ENCODE results near the gene FGF21.
A peak's percentile ranks its signal among the peaks of the same experiment; 100 is the strongest.

FGF21 gene

DNA sequence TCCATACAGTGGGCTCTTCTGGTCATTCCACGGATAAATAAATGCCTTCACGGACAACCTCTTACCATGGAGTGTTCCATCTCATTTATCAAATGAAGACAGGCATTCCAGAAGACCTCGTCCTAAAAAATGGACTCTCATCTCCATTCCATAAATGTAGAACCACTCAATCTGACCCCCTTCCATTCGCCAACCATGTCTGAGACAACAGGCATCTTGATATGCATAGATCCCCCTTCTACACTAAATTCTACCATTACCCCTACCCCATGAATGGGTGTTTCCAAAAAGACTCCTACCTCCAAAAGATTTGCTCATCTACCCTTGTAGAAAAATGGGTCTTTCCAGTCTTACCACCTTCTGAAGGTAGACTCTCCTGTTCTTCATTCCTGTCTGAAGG lies 23.9 kb upstream of the FGF21 start:
- DNase-seq = no peak

DNA sequence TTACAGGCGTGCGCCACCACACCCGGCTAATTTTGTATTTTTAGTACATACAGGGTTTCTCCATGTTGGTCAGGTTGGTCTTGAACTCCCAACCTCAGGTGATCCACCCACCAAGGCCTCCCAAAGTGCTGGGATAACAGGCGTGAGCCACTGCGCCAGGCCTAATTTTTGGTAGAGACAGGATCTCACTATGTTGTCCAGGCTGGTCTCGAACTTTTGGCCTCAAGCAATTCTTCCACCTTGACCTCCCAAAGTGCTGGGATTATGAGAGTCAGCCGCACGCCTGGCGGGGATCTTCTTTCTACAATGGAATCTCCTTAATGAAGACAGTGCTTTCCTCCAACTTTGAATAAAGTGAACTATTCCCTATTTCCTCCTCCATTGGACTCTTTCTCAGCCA lies 20.7 kb upstream of the FGF21 start:
- no peak for DNase-seq

- DNase-seq = no peak
These were observed 20.2 kb upstream of the FGF21 start for GRCh38 chr19:48735031-48735615.

DNA sequence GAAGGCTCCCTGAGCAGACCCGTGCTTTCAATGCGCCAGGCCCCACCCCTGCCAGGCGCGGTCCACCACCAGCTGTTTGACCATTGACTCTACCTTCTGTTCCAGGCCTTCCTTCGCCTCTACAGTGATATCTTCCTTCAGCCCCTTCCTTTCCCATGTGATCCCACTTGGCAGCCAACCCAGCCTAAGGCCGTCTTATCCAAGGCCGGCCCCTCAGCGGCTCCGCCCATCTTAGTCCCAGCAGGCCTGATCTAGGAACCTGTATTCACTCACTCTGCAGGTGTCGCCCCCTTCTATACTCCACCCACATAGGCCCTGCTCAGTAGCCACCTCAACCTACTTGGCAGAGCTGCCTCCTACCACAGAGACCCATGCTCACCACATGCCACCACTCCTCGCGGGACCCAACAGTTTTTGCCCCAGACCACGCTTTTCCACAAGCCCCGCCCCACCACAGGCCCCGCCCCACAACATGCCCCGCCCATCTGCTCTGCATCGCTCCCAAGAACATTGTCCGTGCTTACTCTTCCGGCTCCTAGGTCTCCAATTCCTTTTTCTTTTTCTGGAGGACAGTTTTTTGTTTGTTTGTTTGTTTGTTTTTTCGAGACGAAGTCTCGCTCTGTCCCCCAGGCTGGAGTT lies 17.8 kb upstream of the FGF21 start:
- DNase-seq = no peak

GRCh38 chr19:48738557-48739403 lies 16.5 kb upstream of the FGF21 start:
- DNase-seq = peak; percentile 86

DNA sequence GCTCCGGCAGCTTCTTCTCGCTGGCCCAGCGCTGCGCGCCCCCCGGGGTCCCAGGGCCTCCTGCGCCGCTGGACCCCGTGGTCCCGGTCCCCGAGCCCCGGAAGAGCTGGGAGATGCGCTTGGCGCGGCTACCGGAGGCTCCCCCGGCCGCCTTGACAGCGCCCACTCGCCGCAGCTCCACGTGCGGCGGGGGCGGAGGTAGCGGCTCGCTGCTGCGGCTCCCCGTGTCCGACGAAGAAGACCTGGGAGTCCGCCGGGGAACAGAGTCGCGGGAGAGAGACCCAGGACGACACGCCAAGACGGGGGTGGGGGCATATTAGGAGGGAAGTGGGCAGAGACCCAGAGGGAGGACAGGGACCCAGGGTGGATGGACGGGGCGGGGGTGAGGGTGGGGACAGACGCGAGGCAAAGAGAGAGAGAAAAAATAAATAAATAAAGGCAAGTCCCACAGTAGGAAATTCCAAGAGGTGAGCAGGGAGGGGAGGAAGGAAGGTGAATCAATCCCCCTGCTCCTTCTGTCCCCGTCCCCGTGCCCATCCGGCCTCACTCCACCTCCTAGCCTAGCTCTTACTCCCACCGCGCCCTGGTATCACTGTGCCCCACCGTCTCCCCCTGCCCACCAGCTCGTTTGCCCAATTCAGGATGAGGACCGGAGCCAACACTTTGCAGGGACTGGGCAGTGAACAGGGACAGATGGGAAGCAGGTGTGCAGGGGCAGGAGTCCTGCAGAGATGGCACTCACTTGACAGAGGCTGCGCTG lies 15.7 kb upstream of the FGF21 start:
- no peak for DNase-seq

DNA sequence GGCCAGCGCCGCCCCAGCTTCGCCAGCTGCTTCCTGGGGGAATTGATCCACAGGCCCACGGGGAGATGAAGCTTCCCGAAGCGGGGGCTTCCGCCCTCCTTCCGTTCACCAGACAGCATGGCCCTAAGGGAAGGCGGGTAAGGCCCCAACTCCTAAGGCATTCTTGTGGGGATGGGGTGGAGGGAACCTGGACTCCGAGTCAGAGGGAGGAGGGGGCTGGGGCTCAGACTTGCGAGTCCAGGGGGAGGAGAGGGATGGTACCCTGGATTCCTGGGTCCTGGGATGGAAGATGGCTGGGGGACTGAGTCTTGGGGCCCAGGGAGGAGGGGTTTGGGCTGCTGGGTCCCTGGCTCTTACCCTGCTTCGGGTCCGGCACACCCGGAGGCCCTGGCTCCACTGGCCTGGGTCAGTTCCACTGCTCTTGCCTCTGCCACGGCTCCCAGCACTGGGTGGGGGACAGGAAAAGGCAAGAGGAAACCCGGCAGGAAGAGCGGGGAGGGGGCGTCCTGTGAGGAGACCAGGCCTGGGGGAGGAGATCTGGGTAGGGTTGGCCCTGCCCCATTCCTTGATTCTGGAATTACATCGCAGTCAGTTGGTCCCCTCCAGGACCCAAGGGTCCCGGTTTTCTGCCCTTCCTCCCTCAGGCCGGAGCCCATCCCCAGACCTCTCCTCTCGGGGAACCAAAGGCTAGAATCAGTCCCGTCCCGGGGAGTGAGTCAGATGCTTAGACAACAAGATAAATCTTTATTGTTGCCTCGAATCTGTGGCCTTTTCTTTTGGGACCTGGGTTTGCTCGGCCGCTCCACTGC lies 15.0 kb upstream of the FGF21 start, which contains the start of gene RASIP1:
RASIP1 (minus strand) TSS at position 447 of the 809 bp plus-strand sequence; CDS start at position 119, 328 bp downstream.
- no peak for DNase-seq

GRCh38 chr19:48741129-48741999 lies 14.0 kb upstream of the FGF21 start:
- DNase-seq = no peak

DNA sequence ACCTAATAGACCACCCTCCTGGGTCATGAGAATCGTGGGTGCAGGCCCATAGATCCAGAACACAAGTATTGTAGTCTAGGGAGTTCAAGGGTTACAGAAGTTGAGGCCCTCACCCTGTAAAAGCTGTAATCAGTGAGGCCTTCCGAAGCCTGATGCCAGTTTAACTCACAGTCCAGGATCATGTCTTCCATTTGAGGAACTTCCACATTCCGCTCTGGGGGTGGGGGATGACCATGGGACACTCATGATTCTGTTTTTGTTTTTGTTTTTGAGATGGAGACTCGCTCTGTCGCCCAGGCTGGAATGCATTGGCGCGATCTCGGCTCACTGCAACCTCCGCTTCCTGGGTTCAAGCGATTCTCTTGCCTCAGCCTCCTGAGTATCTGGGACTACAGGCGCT lies 13.2 kb upstream of the FGF21 start:
- DNase-seq = no peak

GRCh38 chr19:48745208-48745995 lies 9.9 kb upstream of the FGF21 start:
- peak; percentile 84 for DNase-seq

- DNase-seq = no peak
These were observed 9.2 kb upstream of the FGF21 start for GRCh38 chr19:48746110-48746509.

GRCh38 chr19:48746738-48747575 lies 8.4 kb upstream of the FGF21 start, which contains the start of gene IZUMO1:
Gene IZUMO1 (minus strand): TSS chr19:48746909. CDS start chr19:48745859, 1,050 bp downstream.
- DNase-seq = peak; percentile 77

DNA sequence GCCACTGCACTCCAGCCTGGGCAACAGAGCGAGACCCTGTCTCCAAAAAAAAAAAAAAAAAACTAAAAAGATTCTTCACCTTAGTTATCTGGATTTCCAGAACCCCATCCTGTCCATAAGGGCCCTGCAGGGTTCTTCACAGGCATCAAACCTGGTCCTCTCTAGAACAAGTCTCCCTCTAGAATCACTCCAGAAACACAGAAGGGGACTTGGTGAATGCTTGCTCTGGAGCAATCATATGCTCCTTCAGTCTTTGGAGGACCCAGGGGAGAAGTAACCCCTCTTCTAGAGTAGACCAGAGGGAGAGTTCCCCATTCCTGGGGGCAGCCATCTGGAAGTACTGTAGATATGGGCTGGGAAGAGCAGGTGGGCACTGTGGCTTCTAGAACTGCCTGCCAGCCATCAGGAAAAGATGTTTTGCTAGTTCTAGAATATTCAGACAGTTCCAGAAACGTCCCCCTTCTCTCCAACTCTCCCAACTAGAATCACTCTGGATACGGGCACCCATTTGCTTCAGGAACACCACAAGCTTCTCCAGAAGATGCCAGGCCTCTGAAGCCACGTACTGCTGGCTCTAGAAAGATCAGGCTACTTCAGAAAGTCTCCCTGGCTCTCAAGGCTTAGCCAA lies 5.6 kb upstream of the FGF21 start:
- DNase-seq = no peak

DNA sequence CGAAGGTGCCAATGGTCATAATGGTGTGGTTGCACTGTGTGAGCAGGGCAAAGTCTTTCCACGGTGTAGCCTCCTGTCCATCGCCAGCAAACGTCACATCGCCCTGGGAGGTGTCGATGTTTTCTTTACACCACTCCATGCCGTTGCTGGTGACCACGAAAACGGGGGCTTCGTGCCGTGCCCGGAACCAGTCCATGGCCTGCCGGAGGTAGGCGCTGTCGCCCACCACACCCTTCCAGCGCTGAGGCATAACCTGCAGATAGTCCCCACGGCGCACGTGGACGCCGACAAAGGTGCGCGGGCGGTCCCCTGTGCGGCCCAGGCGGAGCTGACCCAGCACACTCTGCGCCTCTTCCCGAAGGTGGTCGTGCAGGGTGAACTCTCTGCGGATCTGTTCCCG lies 5.0 kb upstream of the FGF21 start:
- no peak for DNase-seq

DNA sequence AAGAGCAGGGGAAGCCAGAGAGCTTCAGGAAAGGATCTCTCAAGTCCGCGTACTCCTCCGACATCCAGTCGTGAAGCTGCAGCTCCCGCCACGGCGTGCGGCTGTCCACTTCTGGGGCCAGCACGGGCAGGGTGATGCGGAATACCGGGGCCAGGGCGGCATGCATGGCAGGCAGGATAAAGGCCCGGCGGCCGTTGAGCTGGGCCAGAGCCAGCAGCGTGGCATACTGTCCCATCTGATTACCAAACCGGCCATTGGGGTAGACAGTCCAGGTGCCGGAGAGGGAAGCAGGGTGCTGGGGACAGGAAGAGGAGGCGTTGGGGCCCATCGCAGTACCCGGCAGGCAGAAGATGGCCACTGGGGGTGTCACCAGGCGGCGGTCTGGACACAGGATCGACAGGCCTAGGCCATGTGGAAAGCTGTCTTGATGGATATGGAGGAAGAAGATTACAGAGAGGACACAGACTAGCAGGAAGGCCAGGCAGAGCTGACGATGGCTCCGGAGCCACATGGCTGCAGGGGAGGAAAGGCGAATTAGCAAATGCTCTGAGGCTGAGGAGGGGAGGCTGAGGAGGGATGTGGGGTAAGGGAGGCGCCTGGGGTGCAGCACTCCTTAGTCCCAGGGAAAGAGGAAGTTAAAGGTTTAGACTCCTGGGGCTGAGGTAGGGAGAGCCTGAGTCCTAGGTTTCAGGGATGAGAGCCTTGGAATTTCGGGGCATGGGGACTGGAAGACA lies 4.4 kb upstream of the FGF21 start:
- DNase-seq = no peak

DNA sequence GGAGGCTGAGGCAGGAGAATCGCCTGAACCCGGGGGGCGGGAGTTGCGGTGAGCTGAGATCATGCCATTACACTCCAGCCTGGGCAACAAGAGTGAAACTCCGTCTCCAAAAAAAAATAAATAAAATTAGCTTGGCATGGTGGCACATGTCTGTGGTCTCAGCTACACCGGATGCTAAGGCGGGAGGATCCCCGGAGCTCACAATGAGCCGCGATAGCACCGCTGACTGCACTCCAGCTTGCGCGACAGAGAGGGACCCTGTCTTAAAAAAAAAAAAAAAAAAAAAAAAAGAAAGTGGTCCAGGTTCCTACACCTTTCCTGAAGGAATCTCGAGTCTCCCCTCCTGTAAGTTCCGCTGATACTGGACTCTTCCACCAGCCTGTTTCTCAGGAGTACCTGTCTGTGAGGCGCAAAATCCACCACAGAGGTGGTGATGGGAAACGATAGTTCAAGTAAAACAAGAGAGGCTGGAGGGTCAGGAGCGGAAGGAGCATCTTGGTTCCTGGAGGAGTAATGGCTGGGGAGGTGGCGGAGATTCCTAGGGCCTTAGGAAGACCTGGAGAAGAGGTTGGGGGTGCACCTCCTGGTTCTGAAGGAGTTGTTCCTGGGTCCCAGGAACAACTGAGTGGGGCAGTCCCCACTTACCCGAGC lies 3.4 kb upstream of the FGF21 start:
- DNase-seq = no peak
